Neural progenitor cell (in vitro differentiated cells): ENCODE results near the gene IQSEC3.

Experiments used
- CTCF ChIP-seq: fragments of 200-600 bp; sonication (generic); IDR thresholded peaks from 2 replicates; pipeline ENCODE4 v1.5.1; 2017; ENCODE audit warnings: antibody characterized with exemption, mild to moderate bottlenecking
- EZH2 ChIP-seq: fragments of 200-600 bp; sonication (generic); IDR thresholded peaks from 2 replicates; pipeline ENCODE4 v1.6.1; 2017; ENCODE audit warnings: antibody characterized with exemption, mild to moderate bottlenecking, moderate library complexity
- EZH2phosphoT487 ChIP-seq: fragments of 200-600 bp; sonication (generic); IDR thresholded peaks from 2 replicates; pipeline ENCODE4 v1.6.1; 2017; ENCODE audit warnings: antibody characterized with exemption

GRCh38 chr12:58832-59231 lies 7.7 kb upstream of the IQSEC3 start:
- TF ChIP-seq CTCF (no peak), EZH2phosphoT487 (no peak), EZH2 (no peak)
